Astrocyte (in vitro differentiated cells and primary cell): Measurements from ENCODE around the gene RPL10A. TPM values are rescaled to one million over a fixed set of nuclear protein-coding genes. Genes with fewer than 3 reads are reported as not detected.

Experiments used
- DNase-seq: peaks from one replicate; pipeline ENCODE4 v3.0.0-alpha.2; 2010; ENCODE audit warnings: low read depth
- FAIRE-seq: peaks from 2 replicates; lab custom pipeline; 2011; peaks lifted over from hg19 to GRCh38; lab: Jason Lieb, UNC
- H2AFZ ChIP-seq: 2 replicates; pipeline ENCODE4 v1.6.0; 2012; ENCODE audit warnings: low read depth, low read length, inconsistent platforms
- H3K27ac ChIP-seq: 2 replicates; pipeline ENCODE4 v1.5.1; 2011; ENCODE audit warnings: low read depth, low read length, inconsistent platforms
- H3K27me3 ChIP-seq: 2 replicates; pipeline ENCODE4 v1.6.0; 2011; ENCODE audit warnings: low read length, inconsistent platforms; ENCODE audit not compliant: insufficient read depth
- H3K36me3 ChIP-seq: 2 replicates; pipeline ENCODE4 v1.5.1; 2011; ENCODE audit warnings: low read length, inconsistent platforms; ENCODE audit not compliant: insufficient read depth
- H3K4me1 ChIP-seq: 2 replicates; pipeline ENCODE4 v1.5.1; 2011; ENCODE audit warnings: low read length, inconsistent platforms; ENCODE audit not compliant: insufficient read depth
- H3K4me2 ChIP-seq: 2 replicates; pipeline ENCODE4 v1.6.0; 2012; ENCODE audit warnings: low read length, inconsistent platforms
- H3K4me3 ChIP-seq: 2 replicates; pipeline ENCODE4 v1.5.1; 2011; ENCODE audit warnings: low read depth, mild to moderate bottlenecking, low read length, inconsistent platforms; ENCODE audit not compliant: insufficient read depth
- H3K79me2 ChIP-seq: 2 replicates; pipeline ENCODE4 v1.6.0; 2012; ENCODE audit warnings: mild to moderate bottlenecking, low read length, inconsistent platforms; ENCODE audit not compliant: insufficient read depth
- H3K9ac ChIP-seq: 2 replicates; pipeline ENCODE4 v1.6.0; 2012; ENCODE audit warnings: mild to moderate bottlenecking, low read length, inconsistent platforms
- H3K9me3 ChIP-seq: 2 replicates; pipeline ENCODE4 v1.5.1; 2012; ENCODE audit warnings: low read depth, mild to moderate bottlenecking, low read length, inconsistent platforms; ENCODE audit not compliant: insufficient read depth
- H4K20me1 ChIP-seq: 2 replicates; pipeline ENCODE4 v1.6.0; 2012; ENCODE audit warnings: low read length, inconsistent platforms; ENCODE audit not compliant: insufficient read depth
- H3K27ac Mint-ChIP-seq: one replicate; pipeline ENCODE4 v1.8.0; 2021; ENCODE audit warnings: mild to moderate bottlenecking, mixed read lengths; ENCODE audit not compliant: unreplicated experiment
- H3K27me3 Mint-ChIP-seq: one replicate; pipeline ENCODE4 v1.8.0; 2021; ENCODE audit warnings: low read depth, mixed read lengths; ENCODE audit not compliant: unreplicated experiment
- H3K36me3 Mint-ChIP-seq: one replicate; pipeline ENCODE4 v1.8.0; 2021; ENCODE audit warnings: low read depth, mixed read lengths; ENCODE audit not compliant: unreplicated experiment
- H3K4me1 Mint-ChIP-seq: one replicate; pipeline ENCODE4 v1.8.0; 2021; ENCODE audit warnings: low read depth, mixed read lengths; ENCODE audit not compliant: unreplicated experiment
- H3K4me3 Mint-ChIP-seq: one replicate; pipeline ENCODE4 v1.8.0; 2021; ENCODE audit warnings: mild to moderate bottlenecking, moderate library complexity, mixed read lengths; ENCODE audit not compliant: unreplicated experiment
- H3K9me3 Mint-ChIP-seq: one replicate; pipeline ENCODE4 v1.8.0; 2021; ENCODE audit warnings: mild to moderate bottlenecking, mixed read lengths; ENCODE audit not compliant: unreplicated experiment
- CTCF ChIP-seq: IDR thresholded peaks from 2 replicates; pipeline ENCODE4 v1.5.1; 2011; ENCODE audit warnings: low read depth, mild to moderate bottlenecking, inconsistent platforms, low read length, moderate library complexity; ENCODE audit not compliant: insufficient read depth
- EZH2 ChIP-seq: IDR thresholded peaks from 2 replicates; pipeline ENCODE4 v1.6.1; 2012; ENCODE audit warnings: mild to moderate bottlenecking, low read length, inconsistent platforms; ENCODE audit not compliant: insufficient read depth
- total RNA-seq: library from RNA; stranded (reverse); gene quantifications from 2 replicates; pipeline ENCODE4 v1.2.1, GENCODE V29; 2021

RPL10A gene
- total RNA-seq, 1 donor from 2014 or later = 887 TPM

GRCh38 chr6:35475573-35475972 is 7.4 kb downstream of the RPL10A start:
- Histone ChIP-seq H3K4me3 (no peak overlapping the region), H3K27ac (no peak overlapping the region), H4K20me1 (peaks cover 81% of the 10 kb centered on the region), H3K36me3 (peaks cover 24% of the 10 kb centered on the region), H2AFZ (no peak overlapping the region), H3K9ac (no peak overlapping the region), H3K9me3 (no peaks in the 10 kb centered on the region), H3K4me1 (peaks cover 10% of the 10 kb centered on the region), H3K27me3 (no peaks in the 10 kb centered on the region), H3K79me2 (peaks cover 24% of the 10 kb centered on the region), H3K4me2 (no peak overlapping the region)
- H3K27me3 Mint-ChIP-seq = no peaks in the 10 kb centered on the region
- H3K9me3 Mint-ChIP-seq = no peaks in the 10 kb centered on the region
- H3K4me1 Mint-ChIP-seq = peaks cover 5% of the 10 kb centered on the region
- H3K36me3 Mint-ChIP-seq = peaks cover 20% of the 10 kb centered on the region
- no peak for TF ChIP-seq CTCF
- TF ChIP-seq EZH2 = no peak
- no peak overlapping the region for H3K27ac Mint-ChIP-seq
- FAIRE-seq (no peak), DNase-seq (no peak)
- no peak overlapping the region for H3K4me3 Mint-ChIP-seq

GRCh38 chr6:35476004-35476403 is 7.8 kb downstream of the RPL10A start:
- H3K27ac Mint-ChIP-seq = no peak overlapping the region
- Histone ChIP-seq H3K4me2 (no peak overlapping the region), H2AFZ (no peak overlapping the region), H3K9me3 (no peaks in the 10 kb centered on the region), H3K27me3 (no peaks in the 10 kb centered on the region), H3K27ac (no peak overlapping the region), H3K79me2 (peaks cover 20% of the 10 kb centered on the region), H3K4me3 (no peak overlapping the region), H3K36me3 (peaks cover 20% of the 10 kb centered on the region), H3K9ac (no peak overlapping the region), H4K20me1 (peaks cover 81% of the 10 kb centered on the region), H3K4me1 (peaks cover 6% of the 10 kb centered on the region)
- FAIRE-seq = no peak
- H3K9me3 Mint-ChIP-seq = no peaks in the 10 kb centered on the region
- H3K4me1 Mint-ChIP-seq = peaks cover 4% of the 10 kb centered on the region
- TF ChIP-seq EZH2 (no peak), CTCF (no peak)
- peaks cover 17% of the 10 kb centered on the region for H3K36me3 Mint-ChIP-seq
- H3K27me3 Mint-ChIP-seq = no peaks in the 10 kb centered on the region
- H3K4me3 Mint-ChIP-seq = no peak overlapping the region
- no peak for DNase-seq

GRCh38 chr6:35477028-35477427 is 8.8 kb downstream of the RPL10A start:
- H3K27ac ChIP-seq = no peak overlapping the region
- Mint-ChIP-seq H3K9me3 (no peaks in the 10 kb centered on the region), H3K4me3 (peak overlapping the region; percentile 57), H3K27me3 (no peaks in the 10 kb centered on the region), H3K27ac (no peak overlapping the region), H3K36me3 (peaks cover 16% of the 10 kb centered on the region), H3K4me1 (no peaks in the 10 kb centered on the region)
- no peak overlapping the region for H3K4me2 ChIP-seq
- FAIRE-seq (no peak), DNase-seq (no peak)
- peaks cover 80% of the 10 kb centered on the region for H4K20me1 ChIP-seq
- no peak overlapping the region for H2AFZ ChIP-seq
- H3K4me3 ChIP-seq = no peak overlapping the region
- H3K27me3 ChIP-seq = no peaks in the 10 kb centered on the region
- no peaks in the 10 kb centered on the region for H3K9me3 ChIP-seq
- H3K9ac ChIP-seq = no peak overlapping the region
- no peaks in the 10 kb centered on the region for H3K4me1 ChIP-seq
- H3K79me2 ChIP-seq = peaks cover 18% of the 10 kb centered on the region
- H3K36me3 ChIP-seq = peaks cover 19% of the 10 kb centered on the region
- no peak for TF ChIP-seq EZH2
- TF ChIP-seq CTCF = no peak
